ENCODE results near the gene MMS19.

DNA sequence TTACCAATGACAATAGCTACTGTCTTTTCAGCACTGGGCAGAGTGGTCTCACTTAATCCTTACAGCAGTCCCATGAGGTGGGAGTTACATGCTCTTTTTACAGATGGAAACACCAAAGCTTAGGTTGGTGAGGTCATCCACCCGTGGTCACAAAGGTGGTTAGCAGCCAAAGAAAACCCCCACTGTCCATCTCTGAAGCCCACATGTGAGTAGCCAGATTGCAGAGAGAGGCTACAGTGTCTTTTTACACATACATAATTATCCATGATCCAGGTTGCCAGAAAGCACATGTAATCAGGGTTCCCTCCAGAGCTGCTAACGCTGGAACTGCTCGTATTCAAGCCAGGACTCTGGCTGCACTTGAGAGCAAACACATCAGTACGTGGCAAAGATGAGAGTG lies 49.7 kb upstream of the MMS19 start:
- TF ChIP-seq POLR2A (IDR thresholded peaks at IDR 0.05) (no peak), EP300 (IDR thresholded peaks at IDR 0.05) (no peak)
- TF ChIP-seq, protein P1, sequence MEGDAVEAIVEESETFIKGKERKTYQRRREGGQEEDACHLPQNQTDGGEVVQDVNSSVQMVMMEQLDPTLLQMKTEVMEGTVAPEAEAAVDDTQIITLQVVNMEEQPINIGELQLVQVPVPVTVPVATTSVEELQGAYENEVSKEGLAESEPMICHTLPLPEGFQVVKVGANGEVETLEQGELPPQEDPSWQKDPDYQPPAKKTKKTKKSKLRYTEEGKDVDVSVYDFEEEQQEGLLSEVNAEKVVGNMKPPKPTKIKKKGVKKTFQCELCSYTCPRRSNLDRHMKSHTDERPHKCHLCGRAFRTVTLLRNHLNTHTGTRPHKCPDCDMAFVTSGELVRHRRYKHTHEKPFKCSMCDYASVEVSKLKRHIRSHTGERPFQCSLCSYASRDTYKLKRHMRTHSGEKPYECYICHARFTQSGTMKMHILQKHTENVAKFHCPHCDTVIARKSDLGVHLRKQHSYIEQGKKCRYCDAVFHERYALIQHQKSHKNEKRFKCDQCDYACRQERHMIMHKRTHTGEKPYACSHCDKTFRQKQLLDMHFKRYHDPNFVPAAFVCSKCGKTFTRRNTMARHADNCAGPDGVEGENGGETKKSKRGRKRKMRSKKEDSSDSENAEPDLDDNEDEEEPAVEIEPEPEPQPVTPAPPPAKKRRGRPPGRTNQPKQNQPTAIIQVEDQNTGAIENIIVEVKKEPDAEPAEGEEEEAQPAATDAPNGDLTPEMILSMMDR (IDR thresholded peaks at IDR 0.05), result no peak
